ENCODE data around the gene REL. TPM values are rescaled to one million over a fixed set of nuclear protein-coding genes. Genes with fewer than 3 reads are reported as not detected.

Gene REL
- polyA plus RNA-seq, 1 experiment = 0.99 TPM

GRCh38 chr2:60960706-60961105 is 79.3 kb downstream of the REL start:
- H3K4me3 ChIP-seq (ENCODE audit: low read depth, low read length) = no peak overlapping the region
- ChIA-PET POLR2A (interaction anchor here (0.6 kb wide), 1 partner anchor 195 kb away, joined by 3 read pairs; no protein-coding TSS in a partner anchor), CTCF (no interaction called here)
- TF ChIP-seq CTCF (IDR thresholded peaks at IDR 0.05; ENCODE audit: insufficient read depth, low read depth, low read length) = no peak
- H3K36me3 ChIP-seq (ENCODE audit: control insufficient read depth, insufficient read depth, low read length) = no peaks in the 10 kb centered on the region
- no peak for DNase-seq (ENCODE audit: low read depth)
- H3K27me3 ChIP-seq (ENCODE audit: control insufficient read depth, insufficient read depth, low read length) = no peaks in the 10 kb centered on the region

- H3K4me3 ChIP-seq (ENCODE audit: low read depth, low read length) = no peak overlapping the region
- ChIA-PET POLR2A (interaction anchor here (0.6 kb wide), 1 partner anchor 196 kb away, joined by 3 read pairs; no protein-coding TSS in a partner anchor), CTCF (no interaction called here)
- TF ChIP-seq CTCF (IDR thresholded peaks at IDR 0.05; ENCODE audit: insufficient read depth, low read depth, low read length) = no peak
- no peaks in the 10 kb centered on the region for H3K36me3 ChIP-seq (ENCODE audit: control insufficient read depth, insufficient read depth, low read length)
- DNase-seq (ENCODE audit: low read depth) = peak; percentile 27
- H3K27me3 ChIP-seq (ENCODE audit: control insufficient read depth, insufficient read depth, low read length) = no peaks in the 10 kb centered on the region
Observed at GRCh38 chr2:60961457-60961856, 80.1 kb downstream of the REL start.

GRCh38 chr2:60962528-60962927 is 81.2 kb downstream of the REL start:
- DNase-seq (ENCODE audit: low read depth) = no peak
- ChIA-PET POLR2A (no interaction called here), CTCF (no interaction called here)
- Histone ChIP-seq H3K4me3 (ENCODE audit: low read depth, low read length) (no peak overlapping the region), H3K36me3 (ENCODE audit: control insufficient read depth, insufficient read depth, low read length) (no peaks in the 10 kb centered on the region), H3K27me3 (ENCODE audit: control insufficient read depth, insufficient read depth, low read length) (no peaks in the 10 kb centered on the region)
- no peak for TF ChIP-seq CTCF (IDR thresholded peaks at IDR 0.05; ENCODE audit: insufficient read depth, low read depth, low read length)

- POLR2A ChIA-PET = no interaction called here
- no peak for DNase-seq (ENCODE audit: low read depth)
- Histone ChIP-seq H3K4me3 (ENCODE audit: low read depth, low read length) (no peak overlapping the region), H3K27me3 (ENCODE audit: control insufficient read depth, insufficient read depth, low read length) (no peaks in the 10 kb centered on the region), H3K36me3 (ENCODE audit: control insufficient read depth, insufficient read depth, low read length) (no peaks in the 10 kb centered on the region)
- CTCF ChIA-PET = no interaction called here
- no peak for TF ChIP-seq CTCF (IDR thresholded peaks at IDR 0.05; ENCODE audit: insufficient read depth, low read depth, low read length)
Observed at GRCh38 chr2:60963190-60963589, 81.8 kb downstream of the REL start.

- ChIA-PET POLR2A (no interaction called here), CTCF (no interaction called here)
- DNase-seq (ENCODE audit: low read depth) = no peak
- Histone ChIP-seq H3K4me3 (ENCODE audit: low read depth, low read length) (no peak overlapping the region), H3K27me3 (ENCODE audit: control insufficient read depth, insufficient read depth, low read length) (no peaks in the 10 kb centered on the region), H3K36me3 (ENCODE audit: control insufficient read depth, insufficient read depth, low read length) (no peaks in the 10 kb centered on the region)
- no peak for TF ChIP-seq CTCF (IDR thresholded peaks at IDR 0.05; ENCODE audit: insufficient read depth, low read depth, low read length)
Observed at GRCh38 chr2:60964651-60965498, 83.5 kb downstream of the REL start.
